ENCODE data around the gene FIBCD1. TPM values are rescaled to one million over a fixed set of nuclear protein-coding genes. Genes with fewer than 3 reads are reported as not detected.

The FIBCD1 gene
- total and polyA plus RNA-seq, 4 donors: 0.97 to 7.7 (median 4.1) TPM

- 87 to 88% methylated on average over 6 of the region's 6 CpGs for WGBS, 2 donors
- H3K9ac ChIP-seq (ENCODE audit: insufficient read depth in 1 of 2, low read length in 2 of 2): no peak overlapping the region
Observed at GRCh38 chr9:130942084-130942483, 3.0 kb upstream of the FIBCD1 start.

DNA sequence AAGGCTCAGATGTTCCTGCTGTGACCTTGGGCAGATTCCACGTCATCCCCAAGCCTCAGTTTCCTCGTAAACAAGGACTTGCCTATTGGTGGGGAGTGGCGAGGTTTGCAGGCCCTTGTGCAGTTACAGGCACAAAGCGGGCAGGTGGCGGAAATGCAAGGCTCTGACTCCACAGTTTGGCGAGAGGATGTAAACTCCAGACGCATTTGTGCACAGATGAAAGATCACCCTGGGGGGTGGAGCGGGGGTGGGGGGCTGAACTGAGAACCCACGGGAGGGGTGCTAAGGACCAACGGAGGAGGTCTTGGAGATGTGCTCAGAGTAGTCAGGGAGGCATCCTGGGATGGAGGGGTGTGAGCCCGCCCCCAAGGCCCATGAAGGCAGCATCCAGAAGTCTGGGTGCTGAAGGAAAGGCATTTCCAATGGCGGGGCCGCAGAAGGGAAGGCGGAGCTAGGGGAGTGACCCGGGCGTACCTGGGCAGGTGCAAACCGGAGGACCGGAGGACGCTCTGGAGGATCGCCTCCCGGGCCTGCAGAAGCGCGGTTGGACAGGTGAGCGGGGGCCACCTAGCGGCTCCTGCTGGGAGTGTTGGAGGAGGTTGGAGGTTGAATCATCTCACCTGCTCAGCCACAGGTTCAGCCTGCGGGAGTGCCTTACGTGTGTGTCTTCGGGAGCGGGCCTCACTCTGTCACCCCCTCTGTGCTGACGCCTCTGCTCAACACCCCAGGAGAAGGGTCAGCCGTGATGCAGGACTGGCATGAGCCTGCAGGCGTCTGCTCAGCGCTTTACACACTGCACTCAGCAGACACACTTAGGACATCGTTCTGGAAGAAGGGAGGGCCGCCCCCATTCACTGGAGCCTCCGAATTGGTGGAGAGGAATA, 1.9 kb upstream of the FIBCD1 start:
- no peak overlapping the region for H3K9ac ChIP-seq (ENCODE audit: insufficient read depth in 1 of 2, low read length in 2 of 2)
- 6 to 7% methylated on average over 35 to 36 of the region's 36 CpGs for WGBS, 2 donors

More at GRCh38 chr9:130942084-130942483, 3.0 kb upstream of the FIBCD1 start:
- no peak overlapping the region for H3K27ac ChIP-seq (ENCODE audit: low read depth in 1 of 2, low read length in 1 of 2)
- DNase-seq (no peak), ATAC-seq (ENCODE audit: insufficient read depth, low FRiP score) (no peak)
- no peak for TF ChIP-seq CTCF (IDR thresholded peaks at IDR 0.05; ENCODE audit: control extremely low read depth, extremely low read depth)
- H3K4me1 ChIP-seq (ENCODE audit: control insufficient read depth in 5 of 5, insufficient read depth in 5 of 5, low read length in 5 of 5): peaks cover 0 to 7% (median 0%) of the 10 kb centered on the region in 5 donors
- no peaks in the 10 kb centered on the region for H3K9me3 ChIP-seq (ENCODE audit: control insufficient read depth in 4 of 4, insufficient read depth in 3 of 4, low read length in 3 of 4)
- peaks cover 15 to 51% (median 17%) of the 10 kb centered on the region in 3 donors for H3K27me3 ChIP-seq (ENCODE audit: control insufficient read depth in 3 of 3, insufficient read depth in 3 of 3, low read length in 2 of 3)
- no peaks in the 10 kb centered on the region for H3K36me3 ChIP-seq (ENCODE audit: control insufficient read depth in 4 of 4, insufficient read depth in 4 of 4, low read length in 4 of 4)
- no peak overlapping the region for H3K4me3 ChIP-seq

GRCh38 chr9:130940027-130940549, 1.0 kb upstream of the FIBCD1 start:
- Histone ChIP-seq H3K27me3 (ENCODE audit: control insufficient read depth in 3 of 3, insufficient read depth in 3 of 3, low read length in 2 of 3) (peaks cover 15 to 55% (median 17%) of the 10 kb centered on the region in 3 donors), H3K9me3 (ENCODE audit: control insufficient read depth in 4 of 4, insufficient read depth in 3 of 4, low read length in 3 of 4) (no peaks in the 10 kb centered on the region), H3K36me3 (ENCODE audit: control insufficient read depth in 4 of 4, insufficient read depth in 4 of 4, low read length in 4 of 4) (no peaks in the 10 kb centered on the region), H3K4me1 (ENCODE audit: control insufficient read depth in 5 of 5, insufficient read depth in 5 of 5, low read length in 5 of 5) (peaks cover 0 to 17% (median 7%) of the 10 kb centered on the region in 5 donors), H3K9ac (ENCODE audit: insufficient read depth in 1 of 2, low read length in 2 of 2) (no peak overlapping the region), H3K27ac (ENCODE audit: low read depth in 1 of 2, low read length in 1 of 2) (no peak overlapping the region), H3K4me3 (no peak overlapping the region)
- TF ChIP-seq CTCF (IDR thresholded peaks at IDR 0.05; ENCODE audit: control extremely low read depth, extremely low read depth): no peak
- ATAC-seq (ENCODE audit: insufficient read depth, low FRiP score): no peak
- no peak for DNase-seq
- 3% methylated on average over 30 to 32 of the region's 32 CpGs for WGBS, 2 donors

More for the DNA sequence above, 1.9 kb upstream of the FIBCD1 start:
- Histone ChIP-seq H3K9me3 (ENCODE audit: control insufficient read depth in 4 of 4, insufficient read depth in 3 of 4, low read length in 3 of 4) (no peaks in the 10 kb centered on the region), H3K27ac (ENCODE audit: low read depth in 1 of 2, low read length in 1 of 2) (no peak overlapping the region), H3K27me3 (ENCODE audit: control insufficient read depth in 3 of 3, insufficient read depth in 3 of 3, low read length in 2 of 3) (peaks cover 15 to 55% (median 17%) of the 10 kb centered on the region in 3 donors), H3K4me1 (ENCODE audit: control insufficient read depth in 5 of 5, insufficient read depth in 5 of 5, low read length in 5 of 5) (peaks cover 0 to 9% (median 7%) of the 10 kb centered on the region in 5 donors), H3K4me3 (no peak overlapping the region), H3K36me3 (ENCODE audit: control insufficient read depth in 4 of 4, insufficient read depth in 4 of 4, low read length in 4 of 4) (no peaks in the 10 kb centered on the region)
- ATAC-seq (ENCODE audit: insufficient read depth, low FRiP score): peak; percentile 81
- peak; percentile 49 for TF ChIP-seq CTCF (IDR thresholded peaks at IDR 0.05; ENCODE audit: control extremely low read depth, extremely low read depth)
- peak; percentile 53 to 69 (median 55) for DNase-seq

Measured in lung (tissue), 12 donors.